ENCODE data around the gene EMP1.

Gene EMP1

GRCh38 chr12:13223941-13224340 is 27.4 kb downstream of the EMP1 start:
- Histone ChIP-seq H2BK120ac (ENCODE audit: insufficient read depth, low read length, poor library complexity) (no peak overlapping the region), H3K14ac (ENCODE audit: low read length) (no peak overlapping the region), H3K27ac (ENCODE audit: low read depth, low read length) (no peak overlapping the region), H3K9me3 (ENCODE audit: insufficient read depth, low read depth, low read length) (no peaks in the 10 kb centered on the region), H3K23ac (ENCODE audit: low read length) (no peak overlapping the region), H3K27me3 (ENCODE audit: insufficient read depth, low read length) (no peaks in the 10 kb centered on the region), H3K79me2 (ENCODE audit: control insufficient read depth, insufficient read depth, low read length, poor library complexity) (no peaks in the 10 kb centered on the region), H4K8ac (ENCODE audit: low read depth, low read length) (no peak overlapping the region), H3K9ac (ENCODE audit: low read length) (no peak overlapping the region), H2AK5ac (ENCODE audit: low read length) (no peak overlapping the region), H3K36me3 (ENCODE audit: control insufficient read depth in 1 of 2, insufficient read depth in 2 of 2, low read length in 2 of 2) (no peaks in the 10 kb centered on the region), H3K4me1 (ENCODE audit: control insufficient read depth in 1 of 2, insufficient read depth in 2 of 2, low read length in 2 of 2) (peaks cover 0 to 2% of the 10 kb centered on the region in 2 experiments), H3K79me1 (ENCODE audit: low read length) (no peaks in the 10 kb centered on the region), H4K12ac (ENCODE audit: low read depth, low read length) (no peak overlapping the region), H2BK5ac (ENCODE audit: low read depth, low read length, poor library complexity) (no peak overlapping the region), H3K4me2 (ENCODE audit: low read length) (no peak overlapping the region), H3K4me3 (ENCODE audit: low read depth, low read length) (no peak overlapping the region), H2AFZ (ENCODE audit: insufficient read depth, low read length, poor library complexity) (no peak overlapping the region), H4K91ac (ENCODE audit: low read depth, low read length) (no peak overlapping the region), H2BK12ac (ENCODE audit: low read length) (no peak overlapping the region), H3K4ac (ENCODE audit: low read depth, low read length) (no peak overlapping the region), H3K18ac (ENCODE audit: low read length) (no peak overlapping the region)
- peak in 1 of 2 donors; percentile 83 for DNase-seq
- WGBS (ENCODE audit: extremely low coverage, insufficient coverage, insufficient read length): no CpG with 5 or more reads among the region's 3 CpGs

- H3K36me3 ChIP-seq (ENCODE audit: control insufficient read depth in 1 of 2, insufficient read depth in 2 of 2, low read length in 2 of 2): no peaks in the 10 kb centered on the region
Observed at GRCh38 chr12:13227191-13227590, 30.7 kb downstream of the EMP1 start.

GRCh38 chr12:13228579-13228978 is 32.1 kb downstream of the EMP1 start:
- no peak for DNase-seq
- no peaks in the 10 kb centered on the region for H3K27me3 ChIP-seq (ENCODE audit: insufficient read depth, low read length)
- no peak overlapping the region for H3K14ac ChIP-seq (ENCODE audit: low read length)
- no peaks in the 10 kb centered on the region for H3K79me2 ChIP-seq (ENCODE audit: control insufficient read depth, insufficient read depth, low read length, poor library complexity)
- no peak overlapping the region for H3K4me2 ChIP-seq (ENCODE audit: low read length)
- H4K91ac ChIP-seq (ENCODE audit: low read depth, low read length): no peak overlapping the region
- H4K12ac ChIP-seq (ENCODE audit: low read depth, low read length): no peak overlapping the region
- no peak overlapping the region for H3K9ac ChIP-seq (ENCODE audit: low read length)
- no peaks in the 10 kb centered on the region for H3K4me1 ChIP-seq (ENCODE audit: control insufficient read depth in 1 of 2, insufficient read depth in 2 of 2, low read length in 2 of 2)
- H3K79me1 ChIP-seq (ENCODE audit: low read length): no peaks in the 10 kb centered on the region
- WGBS (ENCODE audit: extremely low coverage, insufficient coverage, insufficient read length): no CpG with 5 or more reads among the region's 7 CpGs
- no peak overlapping the region for H3K23ac ChIP-seq (ENCODE audit: low read length)
- no peak overlapping the region for H2BK120ac ChIP-seq (ENCODE audit: insufficient read depth, low read length, poor library complexity)
- H2BK12ac ChIP-seq (ENCODE audit: low read length): no peak overlapping the region
- H3K27ac ChIP-seq (ENCODE audit: low read depth, low read length): no peak overlapping the region
- H3K9me3 ChIP-seq (ENCODE audit: insufficient read depth, low read depth, low read length): no peaks in the 10 kb centered on the region
- no peaks in the 10 kb centered on the region for H3K36me3 ChIP-seq (ENCODE audit: control insufficient read depth in 1 of 2, insufficient read depth in 2 of 2, low read length in 2 of 2)
- H2BK5ac ChIP-seq (ENCODE audit: low read depth, low read length, poor library complexity): no peak overlapping the region
- no peak overlapping the region for H2AK5ac ChIP-seq (ENCODE audit: low read length)
- no peak overlapping the region for H3K4me3 ChIP-seq (ENCODE audit: low read depth, low read length)
- H2AFZ ChIP-seq (ENCODE audit: insufficient read depth, low read length, poor library complexity): no peak overlapping the region
- no peak overlapping the region for H4K8ac ChIP-seq (ENCODE audit: low read depth, low read length)
- no peak overlapping the region for H3K4ac ChIP-seq (ENCODE audit: low read depth, low read length)
- H3K18ac ChIP-seq (ENCODE audit: low read length): no peak overlapping the region

More at GRCh38 chr12:13227191-13227590, 30.7 kb downstream of the EMP1 start:
- Histone ChIP-seq H4K12ac (ENCODE audit: low read depth, low read length) (no peak overlapping the region), H3K14ac (ENCODE audit: low read length) (no peak overlapping the region), H4K91ac (ENCODE audit: low read depth, low read length) (no peak overlapping the region), H3K4ac (ENCODE audit: low read depth, low read length) (no peak overlapping the region), H3K23ac (ENCODE audit: low read length) (no peak overlapping the region), H2AFZ (ENCODE audit: insufficient read depth, low read length, poor library complexity) (no peak overlapping the region), H3K79me2 (ENCODE audit: control insufficient read depth, insufficient read depth, low read length, poor library complexity) (no peaks in the 10 kb centered on the region), H3K4me2 (ENCODE audit: low read length) (no peak overlapping the region), H3K27me3 (ENCODE audit: insufficient read depth, low read length) (no peaks in the 10 kb centered on the region), H2BK12ac (ENCODE audit: low read length) (no peak overlapping the region), H3K9ac (ENCODE audit: low read length) (no peak overlapping the region), H2BK5ac (ENCODE audit: low read depth, low read length, poor library complexity) (no peak overlapping the region), H2BK120ac (ENCODE audit: insufficient read depth, low read length, poor library complexity) (no peak overlapping the region), H3K27ac (ENCODE audit: low read depth, low read length) (no peak overlapping the region), H4K8ac (ENCODE audit: low read depth, low read length) (no peak overlapping the region), H3K79me1 (ENCODE audit: low read length) (no peaks in the 10 kb centered on the region), H3K4me1 (ENCODE audit: control insufficient read depth in 1 of 2, insufficient read depth in 2 of 2, low read length in 2 of 2) (peaks cover 0 to 2% of the 10 kb centered on the region in 2 experiments), H3K9me3 (ENCODE audit: insufficient read depth, low read depth, low read length) (no peaks in the 10 kb centered on the region), H3K18ac (ENCODE audit: low read length) (no peak overlapping the region), H3K4me3 (ENCODE audit: low read depth, low read length) (no peak overlapping the region), H2AK5ac (ENCODE audit: low read length) (no peak overlapping the region)
- no CpG with 5 or more reads among the region's 7 CpGs for WGBS (ENCODE audit: extremely low coverage, insufficient coverage, insufficient read length)
- DNase-seq: no peak

- no CpG with 5 or more reads among the region's 5 CpGs for WGBS (ENCODE audit: extremely low coverage, insufficient coverage, insufficient read length)
- Histone ChIP-seq H3K4me1 (ENCODE audit: control insufficient read depth in 1 of 2, insufficient read depth in 2 of 2, low read length in 2 of 2) (no peaks in the 10 kb centered on the region), H3K23ac (ENCODE audit: low read length) (no peak overlapping the region), H3K27ac (ENCODE audit: low read depth, low read length) (no peak overlapping the region), H3K9me3 (ENCODE audit: insufficient read depth, low read depth, low read length) (no peaks in the 10 kb centered on the region), H4K8ac (ENCODE audit: low read depth, low read length) (no peak overlapping the region), H2BK120ac (ENCODE audit: insufficient read depth, low read length, poor library complexity) (no peak overlapping the region), H3K4ac (ENCODE audit: low read depth, low read length) (no peak overlapping the region), H3K79me1 (ENCODE audit: low read length) (no peaks in the 10 kb centered on the region), H2AFZ (ENCODE audit: insufficient read depth, low read length, poor library complexity) (no peak overlapping the region), H3K27me3 (ENCODE audit: insufficient read depth, low read length) (no peaks in the 10 kb centered on the region), H3K9ac (ENCODE audit: low read length) (no peak overlapping the region), H3K36me3 (ENCODE audit: control insufficient read depth in 1 of 2, insufficient read depth in 2 of 2, low read length in 2 of 2) (no peaks in the 10 kb centered on the region), H4K12ac (ENCODE audit: low read depth, low read length) (no peak overlapping the region), H3K18ac (ENCODE audit: low read length) (no peak overlapping the region), H2BK12ac (ENCODE audit: low read length) (no peak overlapping the region), H2AK5ac (ENCODE audit: low read length) (no peak overlapping the region), H3K4me2 (ENCODE audit: low read length) (no peak overlapping the region), H3K79me2 (ENCODE audit: control insufficient read depth, insufficient read depth, low read length, poor library complexity) (no peaks in the 10 kb centered on the region), H4K91ac (ENCODE audit: low read depth, low read length) (no peak overlapping the region), H3K4me3 (ENCODE audit: low read depth, low read length) (no peak overlapping the region), H2BK5ac (ENCODE audit: low read depth, low read length, poor library complexity) (no peak overlapping the region), H3K14ac (ENCODE audit: low read length) (no peak overlapping the region)
- DNase-seq: no peak
Observed at GRCh38 chr12:13229504-13229903, 33.0 kb downstream of the EMP1 start.
